PC-9 (cell line): ENCODE results near the gene GSC2.

Experiments
- EZH2 ChIP-seq: fragments of 200-600 bp; sonication (generic); IDR thresholded peaks from 2 replicates; pipeline ENCODE4 v1.8.0; 2017; ENCODE audit warnings: antibody characterized with exemption, low read depth
- TF ChIP-seq, protein P1 (sequence below): fragments of 200-600 bp; sonication (generic); conservative IDR thresholded peaks from 2 replicates; pipeline ENCODE4 v1.6.1; 2017; ENCODE audit warnings: mixed run types, antibody characterized with exemption, mild to moderate bottlenecking, moderate library complexity

DNA sequence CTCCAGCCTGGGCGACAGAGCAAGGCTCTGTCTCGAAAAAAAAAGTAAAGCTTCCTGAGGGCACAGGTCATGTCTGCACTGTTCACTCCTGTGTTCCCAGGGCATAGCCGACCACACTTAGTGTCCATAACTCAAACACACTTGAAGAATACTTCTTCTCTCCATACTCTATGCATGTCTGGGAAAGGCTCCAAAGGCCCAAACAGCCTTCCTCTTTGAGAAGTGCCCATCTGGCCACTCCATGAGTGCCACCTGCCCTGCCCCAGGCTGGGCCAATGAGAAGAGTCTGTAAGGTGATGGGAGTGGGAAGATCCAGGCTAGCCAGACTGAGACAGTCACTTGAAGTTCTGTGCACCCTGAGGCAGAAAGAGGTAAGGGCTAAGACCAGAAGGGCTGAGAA lies 52.6 kb downstream of the GSC2 start:
- TF ChIP-seq, protein P1, sequence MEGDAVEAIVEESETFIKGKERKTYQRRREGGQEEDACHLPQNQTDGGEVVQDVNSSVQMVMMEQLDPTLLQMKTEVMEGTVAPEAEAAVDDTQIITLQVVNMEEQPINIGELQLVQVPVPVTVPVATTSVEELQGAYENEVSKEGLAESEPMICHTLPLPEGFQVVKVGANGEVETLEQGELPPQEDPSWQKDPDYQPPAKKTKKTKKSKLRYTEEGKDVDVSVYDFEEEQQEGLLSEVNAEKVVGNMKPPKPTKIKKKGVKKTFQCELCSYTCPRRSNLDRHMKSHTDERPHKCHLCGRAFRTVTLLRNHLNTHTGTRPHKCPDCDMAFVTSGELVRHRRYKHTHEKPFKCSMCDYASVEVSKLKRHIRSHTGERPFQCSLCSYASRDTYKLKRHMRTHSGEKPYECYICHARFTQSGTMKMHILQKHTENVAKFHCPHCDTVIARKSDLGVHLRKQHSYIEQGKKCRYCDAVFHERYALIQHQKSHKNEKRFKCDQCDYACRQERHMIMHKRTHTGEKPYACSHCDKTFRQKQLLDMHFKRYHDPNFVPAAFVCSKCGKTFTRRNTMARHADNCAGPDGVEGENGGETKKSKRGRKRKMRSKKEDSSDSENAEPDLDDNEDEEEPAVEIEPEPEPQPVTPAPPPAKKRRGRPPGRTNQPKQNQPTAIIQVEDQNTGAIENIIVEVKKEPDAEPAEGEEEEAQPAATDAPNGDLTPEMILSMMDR: no peak
- TF ChIP-seq EZH2: no peak
